Inflammatory macrophage treated with lipopolysaccharide for 1 hour (primary cell): ENCODE results near the gene ORAI1.
"Not testable (repeated sequence)": the region's sequence is repeated elsewhere in the genome, so short reads cannot be mapped to it uniquely, and the experiment has no call there.

ENCODE experiments used
- DNase-seq, 2 donors: peaks; one replicate each; pipeline ENCODE4 v3.0.0-alpha.2; 2020 to 2022

ORAI1 gene

GRCh38 chr12:121608301-121608700 is 18.0 kb upstream of the ORAI1 start:
- no peak for DNase-seq

DNA sequence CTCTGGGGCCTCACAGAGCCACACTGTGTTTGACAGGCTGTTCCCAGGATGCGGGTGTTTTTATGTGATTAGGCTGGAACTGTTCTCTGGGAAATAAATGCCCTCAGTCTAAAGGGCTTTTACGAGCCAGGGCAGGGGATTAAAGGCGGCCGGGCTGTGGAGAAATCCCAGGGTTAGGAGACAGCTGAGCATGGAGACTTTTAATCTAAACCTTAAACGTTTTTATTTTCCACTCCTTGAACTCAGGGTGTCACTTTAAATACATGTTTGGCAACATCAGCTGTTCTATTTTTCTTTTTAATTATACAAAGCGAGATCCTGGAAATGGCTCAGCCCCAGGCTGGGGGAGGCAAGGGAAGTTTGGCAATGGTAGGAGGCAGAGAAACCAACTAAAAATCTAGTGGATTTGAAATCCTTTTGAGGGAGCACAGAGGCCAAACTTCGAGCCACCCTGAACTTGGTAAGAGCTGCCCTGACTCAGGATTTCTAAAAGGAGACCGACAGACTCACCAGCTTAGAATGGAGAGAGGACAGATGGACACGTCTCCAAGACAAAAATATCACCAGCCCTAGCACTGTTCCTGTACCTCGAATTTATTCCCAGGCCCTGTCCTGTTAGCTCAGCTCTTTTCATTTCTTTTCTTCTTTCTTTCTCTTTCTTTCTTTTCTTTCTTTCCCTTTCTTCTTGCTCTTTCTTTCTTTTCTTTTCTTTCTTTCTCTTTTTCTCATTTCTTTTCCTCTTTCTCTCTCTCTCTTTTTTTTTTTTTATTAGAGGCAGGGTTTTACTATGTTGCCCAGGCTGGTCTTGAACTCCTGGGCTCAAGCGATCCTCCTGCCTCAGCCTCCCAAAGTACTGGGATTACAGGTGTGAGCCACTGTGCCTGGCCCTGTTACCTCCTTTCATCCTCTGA is 15.8 kb upstream of the ORAI1 start:
- DNase-seq = no peak

- DNase-seq = no peak
These were observed 15.0 kb upstream of the ORAI1 start for GRCh38 chr12:121611306-121611705.

DNA sequence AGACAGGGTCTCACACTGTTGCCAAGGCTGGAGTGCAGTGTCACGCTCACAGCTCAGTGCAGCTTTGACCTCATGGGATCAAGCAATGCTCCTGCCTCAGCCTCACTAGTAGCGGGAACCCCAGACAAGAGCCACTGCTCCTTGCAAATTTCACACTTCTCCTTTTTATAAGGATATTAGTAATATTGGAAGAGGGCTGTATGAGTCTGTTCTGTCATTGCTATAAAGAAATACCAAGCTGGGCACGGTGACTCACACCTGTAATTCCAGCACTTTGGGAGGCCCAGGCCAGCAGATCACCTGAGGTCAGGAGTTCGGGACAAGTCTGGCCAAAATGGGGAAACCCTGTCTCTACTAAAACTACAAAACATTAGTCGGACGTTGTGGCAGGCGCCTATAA is 12.9 kb upstream of the ORAI1 start:
- DNase-seq = peak; percentile 60 to 76

DNA sequence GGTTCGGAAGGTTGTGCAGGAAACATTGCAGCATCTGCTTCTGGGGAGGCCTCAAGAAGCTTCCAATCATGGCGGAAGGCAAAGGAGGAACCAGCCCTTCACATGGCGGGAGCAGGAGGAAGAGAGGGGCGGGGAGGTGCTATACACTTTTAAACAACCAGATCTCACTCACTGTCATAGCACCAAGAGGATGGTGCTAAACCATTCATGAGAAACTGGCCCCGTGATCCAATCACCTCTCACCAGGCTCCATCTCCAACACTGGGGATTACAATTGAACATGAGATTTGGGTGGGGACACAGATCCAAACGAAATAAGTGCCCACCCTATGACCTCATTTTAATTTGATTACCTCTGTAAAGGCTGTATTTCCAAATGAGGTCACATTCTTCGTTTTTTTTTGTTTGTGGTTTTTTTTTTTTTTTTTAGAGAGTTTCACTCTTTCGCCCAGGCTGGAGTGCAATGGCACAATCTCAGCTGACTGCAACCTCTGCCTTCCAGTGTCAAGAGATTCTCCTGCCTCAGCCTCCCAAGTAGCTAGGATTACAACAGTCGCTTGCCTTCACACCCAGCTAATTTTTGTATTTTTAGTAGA is 11.4 kb upstream of the ORAI1 start:
- DNase-seq = peak in 1 of 2 donors; percentile 21

- no peak for DNase-seq
These were observed 7.6 kb upstream of the ORAI1 start for GRCh38 chr12:121618659-121619233.

DNA sequence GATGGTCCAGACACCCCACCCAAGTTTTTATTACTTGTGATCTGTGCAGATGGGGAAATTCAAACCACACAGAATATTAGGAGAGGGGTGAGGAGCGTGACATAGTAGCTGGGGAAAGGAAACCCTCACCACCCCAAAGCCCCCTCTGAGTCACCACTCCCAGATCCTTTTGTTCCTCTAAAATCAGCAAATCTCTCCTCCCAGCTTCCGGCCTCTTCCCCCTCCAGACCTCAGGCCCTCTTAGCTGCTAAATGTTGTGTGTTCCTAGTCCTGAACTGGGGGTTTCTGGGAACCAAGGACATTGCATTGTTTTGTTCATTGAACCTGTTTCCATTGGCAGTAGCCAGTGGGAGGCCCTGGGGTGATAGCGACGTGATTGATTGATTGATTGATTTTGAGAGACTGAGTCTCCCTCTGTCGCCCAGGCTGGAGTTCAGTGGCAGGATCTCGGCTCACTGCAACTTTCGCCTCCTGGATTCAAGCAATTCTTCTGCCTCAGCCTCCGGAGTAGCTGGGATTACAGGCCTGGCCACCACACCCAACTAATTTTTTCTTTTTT is 5.9 kb upstream of the ORAI1 start:
- DNase-seq = peak; percentile 41 to 47

DNA sequence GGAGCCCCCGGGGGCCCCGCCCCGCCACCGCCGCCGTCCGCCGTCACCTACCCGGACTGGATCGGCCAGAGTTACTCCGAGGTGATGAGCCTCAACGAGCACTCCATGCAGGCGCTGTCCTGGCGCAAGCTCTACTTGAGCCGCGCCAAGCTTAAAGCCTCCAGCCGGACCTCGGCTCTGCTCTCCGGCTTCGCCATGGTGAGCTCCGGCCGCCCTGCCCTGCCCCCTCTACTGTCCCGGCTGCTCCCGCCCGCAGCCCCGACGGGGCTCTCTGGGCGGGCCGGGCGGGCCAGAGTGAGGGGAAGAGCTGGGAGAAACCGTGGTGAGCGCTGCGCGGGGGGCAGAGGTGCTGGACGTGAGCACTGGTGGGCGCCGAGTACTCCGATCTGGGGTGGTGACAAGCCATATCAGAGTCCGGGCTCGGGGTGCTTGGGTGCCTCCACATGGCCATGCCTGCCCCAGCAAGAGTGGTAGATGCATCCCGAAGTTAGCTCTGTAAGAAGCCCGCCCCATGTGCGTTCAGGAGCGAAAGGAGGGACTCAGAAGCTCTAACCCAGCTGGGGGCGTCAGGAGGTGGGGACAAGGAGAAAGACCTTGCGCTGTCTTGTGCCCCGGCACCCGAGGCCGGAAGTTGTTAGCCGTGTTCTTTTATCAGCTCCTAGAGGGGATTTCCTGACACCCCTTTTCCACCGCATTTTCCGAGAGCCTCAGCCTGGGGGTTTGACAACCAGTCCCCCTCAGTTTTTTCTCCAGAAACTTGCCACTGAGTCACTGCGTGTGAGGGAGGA is 717 bp downstream of the ORAI1 start:
- DNase-seq = peak; percentile 53 to 79

DNA sequence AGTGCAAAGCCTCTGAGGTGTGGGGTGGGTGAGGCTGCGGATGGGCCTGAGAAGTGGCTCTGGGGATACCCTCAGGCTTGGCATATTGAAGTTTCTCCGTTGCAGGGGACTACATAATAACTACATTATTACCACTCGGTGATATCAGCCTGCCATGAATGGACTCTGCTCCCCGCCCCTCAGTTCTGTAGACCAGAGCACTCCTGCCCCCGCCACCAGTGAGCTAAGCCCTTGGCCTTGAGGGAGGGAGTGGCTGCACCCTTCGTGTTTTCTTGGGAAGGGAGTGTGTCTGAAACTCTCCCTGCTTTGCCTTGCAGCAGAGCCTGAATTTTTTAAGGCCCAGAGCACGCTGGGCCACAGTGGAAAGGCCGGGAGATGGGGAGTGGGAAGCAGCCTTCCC is 1.7 kb downstream of the ORAI1 start:
- DNase-seq = peak in 1 of 2 donors; percentile 39

- no peak for DNase-seq
These were observed 2.2 kb downstream of the ORAI1 start for GRCh38 chr12:121628536-121628935.

DNA sequence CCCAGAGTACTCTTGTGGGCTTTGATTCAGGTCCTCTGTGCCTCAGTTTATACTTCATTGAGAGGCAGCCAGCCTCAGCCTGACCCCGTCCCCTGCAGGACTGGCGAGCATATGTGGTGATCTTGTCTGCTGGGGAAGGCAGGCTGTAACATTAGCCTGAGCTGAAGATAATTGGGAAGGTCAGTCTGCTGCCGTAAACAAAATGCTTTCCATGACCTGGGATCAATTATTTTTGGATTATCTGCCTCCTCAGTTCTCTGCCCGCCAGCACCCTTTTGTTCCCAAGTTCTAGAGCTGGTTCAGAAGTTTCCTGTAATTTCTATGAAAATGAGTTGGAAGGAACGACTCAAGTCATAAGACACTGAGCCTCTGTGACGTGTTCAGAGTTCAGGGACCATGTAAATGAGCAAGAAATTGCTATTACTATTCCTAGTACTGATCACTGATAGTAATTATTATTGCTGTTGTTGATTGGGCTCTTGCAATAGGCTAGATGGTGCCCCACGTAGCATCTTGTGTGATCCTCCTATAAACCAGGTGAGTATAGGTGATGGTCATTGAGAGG is 4.5 kb downstream of the ORAI1 start:
- no peak for DNase-seq

DNA sequence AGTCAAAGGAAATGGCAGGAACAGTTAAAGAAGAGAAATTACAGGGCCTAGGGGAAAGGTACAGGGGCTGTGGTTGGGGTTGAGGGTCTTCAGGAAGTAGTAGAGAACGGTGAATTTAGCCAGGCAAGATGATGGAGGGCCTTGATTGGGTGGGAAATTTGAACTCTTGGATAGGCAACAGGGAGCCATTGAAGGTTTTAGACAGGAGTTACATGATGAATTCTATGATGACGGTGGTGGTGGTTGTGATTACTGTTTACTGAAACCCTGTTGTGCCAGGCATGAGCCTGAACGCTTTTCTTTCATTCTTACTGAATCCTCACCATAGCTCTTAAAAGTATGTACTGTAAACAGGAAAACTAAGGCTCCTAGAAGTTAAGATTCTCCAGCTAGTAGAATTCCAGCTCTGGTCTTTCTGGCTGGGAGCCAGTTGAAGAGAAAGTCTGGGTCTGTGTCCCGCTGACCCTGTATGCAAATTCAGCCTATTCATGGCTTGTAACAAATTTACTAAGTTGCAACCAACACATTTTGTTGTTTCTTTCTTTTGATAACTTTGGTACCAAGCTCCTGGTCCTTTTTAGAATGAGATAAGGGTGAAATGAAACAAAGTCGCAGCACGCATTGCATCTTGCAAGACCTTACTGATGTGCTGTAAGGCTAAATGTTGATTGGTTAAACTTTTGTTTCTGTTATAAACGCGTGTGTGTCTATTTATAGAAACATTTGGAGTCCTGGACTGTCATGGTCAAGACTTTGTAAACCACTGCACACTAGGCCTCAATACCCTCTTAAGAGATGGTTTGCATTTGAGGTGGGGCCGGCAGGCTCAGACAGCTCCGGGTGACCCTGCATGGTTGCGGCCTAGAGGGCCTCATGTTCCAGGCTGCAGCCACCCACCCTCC is 6.0 kb downstream of the ORAI1 start:
- DNase-seq = no peak

GRCh38 chr12:121633833-121634196 is 7.5 kb downstream of the ORAI1 start:
- not testable (repeated sequence) for DNase-seq

DNA sequence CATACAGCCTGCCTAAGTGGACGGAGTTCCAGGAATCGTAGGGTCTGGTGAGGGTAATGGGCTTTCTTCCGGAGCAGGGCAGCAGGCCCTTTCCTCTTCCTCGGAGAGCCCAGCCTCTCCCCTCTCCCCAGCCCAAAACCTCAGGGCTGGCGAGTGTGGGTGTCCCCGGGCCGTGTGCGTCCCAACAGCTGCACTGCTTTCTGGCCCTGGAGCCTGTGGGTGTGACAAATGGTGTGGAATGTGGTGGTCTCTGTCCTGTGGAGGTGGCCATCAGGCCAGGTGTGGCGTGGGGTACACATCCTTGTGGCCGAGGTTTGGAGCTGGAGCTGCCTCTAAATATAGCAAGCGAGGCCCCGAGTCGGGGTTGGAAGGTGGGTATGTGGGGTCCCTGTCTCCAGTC is 8.5 kb downstream of the ORAI1 start:
- no peak for DNase-seq

- peak in 1 of 2 donors; percentile 41 for DNase-seq
These were observed 11.0 kb downstream of the ORAI1 start for GRCh38 chr12:121637231-121637914.

- DNase-seq = no peak
These were observed 12.2 kb downstream of the ORAI1 start for GRCh38 chr12:121638298-121639202.

GRCh38 chr12:121641343-121641630 is 15.0 kb downstream of the ORAI1 start:
- no peak for DNase-seq

DNA sequence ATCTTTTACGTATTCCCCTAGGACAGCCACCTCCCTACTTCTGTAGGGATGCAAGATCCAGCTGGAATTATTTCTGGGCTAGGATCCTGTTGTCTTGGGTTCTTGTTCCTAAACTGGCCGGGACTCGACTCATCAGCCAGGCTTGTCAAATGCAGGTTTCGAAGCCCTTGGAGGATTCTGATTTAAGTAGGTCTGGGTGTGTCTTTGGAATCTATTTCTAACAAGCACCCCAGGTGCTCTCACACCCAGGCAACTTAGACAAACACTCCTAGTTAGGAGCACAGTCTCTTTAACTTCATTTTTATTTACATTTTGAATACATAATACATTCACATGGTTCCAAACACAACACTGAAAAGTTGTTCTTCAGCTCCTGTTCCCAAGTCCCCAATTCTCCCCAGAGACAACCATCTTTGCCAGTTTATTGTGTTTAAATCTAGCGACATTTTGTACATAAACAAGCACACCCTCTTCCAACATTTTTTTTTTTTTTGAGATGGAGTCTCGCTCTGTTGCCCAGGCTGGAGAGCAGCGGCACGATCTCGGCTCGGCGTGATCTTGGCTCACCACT is 22.2 kb downstream of the ORAI1 start:
- DNase-seq = no peak

GRCh38 chr12:121649322-121649721 is 23.0 kb downstream of the ORAI1 start:
- DNase-seq = no peak
